Spinal cord (tissue), 10 donors: Measurements from ENCODE around the gene TMEM62. TPM values are rescaled to one million over a fixed set of nuclear protein-coding genes. Genes with fewer than 3 reads are reported as not detected.
"Not testable (repeated sequence)": the region's sequence is repeated elsewhere in the genome, so short reads cannot be mapped to it uniquely, and the experiment has no call there.

Source experiments
- DNase-seq, 6 donors: peaks; one replicate each; pipeline versions ENCODE4 v3.0.0 to v3.0.0-alpha.2; 2013 to 2015; ENCODE audit warnings: low spot score in 6 of 6, low read depth in 4 of 6
- H3K27ac ChIP-seq: one replicate; pipeline ENCODE4 v1.5.1; 2013; ENCODE audit warnings: low read depth, low read length, control low read depth
- H3K27me3 ChIP-seq: one replicate; pipeline ENCODE4 v1.6.1; 2013; ENCODE audit warnings: low read length; ENCODE audit not compliant: control insufficient read depth, insufficient read depth
- H3K36me3 ChIP-seq: one replicate; pipeline ENCODE4 v1.6.1; 2013; ENCODE audit warnings: low read length; ENCODE audit not compliant: control insufficient read depth, insufficient read depth
- H3K4me1 ChIP-seq: one replicate; pipeline ENCODE4 v1.6.1; 2013; ENCODE audit warnings: low read length; ENCODE audit not compliant: control insufficient read depth, insufficient read depth
- H3K4me3 ChIP-seq: one replicate; pipeline ENCODE4 v1.5.1; 2013; ENCODE audit warnings: low read depth, low read length, control low read depth
- H3K9me3 ChIP-seq: one replicate; pipeline ENCODE4 v1.6.1; 2013; ENCODE audit warnings: low read length; ENCODE audit not compliant: control insufficient read depth, insufficient read depth
- WGBS: methylation state at CpG from one replicate; pipeline ENCODE4 v1.1.5; 2013; ENCODE audit warnings: missing lambda C conversion rate; ENCODE audit not compliant: insufficient coverage; 5-methylcytosine and 5-hydroxymethylcytosine counted together
- polyA plus RNA-seq, 2 donors: library from polyadenylated mRNA; unstranded; fragments of 120-200 nt; gene quantifications; one replicate each; pipeline ENCODE4 v1.2.1, GENCODE V29; 2013; ENCODE audit not compliant: insufficient read length in 2 of 2
- total RNA-seq, 2 donors: library from RNA; depleted of rRNA in 1 of 2; stranded (reverse); fragments of 120-200 nt in 1 of 2; fragments of >200 nt in 1 of 2; gene quantifications; one replicate each; pipeline versions ENCODE4 v1.2.3 to v1.2.4, GENCODE V29; 2013 to 2014
- donor health status: healthy.

The TMEM62 gene
- total and polyA plus RNA-seq, 4 donors, result 14.8 to 28.3 (median 25.2) TPM

DNA sequence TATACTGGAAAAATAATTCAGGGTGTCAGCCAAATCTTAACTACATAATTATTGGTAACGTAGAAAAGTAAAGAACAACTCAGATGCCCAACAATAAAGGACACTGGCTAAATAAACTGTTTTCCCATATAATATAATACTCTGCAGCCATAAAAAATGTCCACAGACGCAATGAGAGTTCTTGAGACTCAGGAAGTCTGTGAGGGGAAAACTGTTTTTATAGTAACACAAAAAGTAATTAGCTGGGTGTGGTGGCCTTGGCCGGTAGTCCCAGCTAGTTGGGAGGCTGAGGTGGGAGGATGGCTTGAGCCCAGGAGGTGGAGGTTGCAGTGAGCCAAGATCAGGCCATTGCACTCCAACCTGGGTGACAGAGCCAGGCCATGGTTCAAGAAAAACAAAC lies 22.0 kb upstream of the TMEM62 start:
- DNase-seq, result no peak
- Histone ChIP-seq H3K9me3 (no peaks in the 10 kb centered on the region), H3K27me3 (no peaks in the 10 kb centered on the region), H3K27ac (no peak overlapping the region), H3K4me1 (no peaks in the 10 kb centered on the region), H3K4me3 (no peak overlapping the region), H3K36me3 (no peaks in the 10 kb centered on the region)
- WGBS, result 73% methylated on average over 2 of the region's 3 CpGs

DNA sequence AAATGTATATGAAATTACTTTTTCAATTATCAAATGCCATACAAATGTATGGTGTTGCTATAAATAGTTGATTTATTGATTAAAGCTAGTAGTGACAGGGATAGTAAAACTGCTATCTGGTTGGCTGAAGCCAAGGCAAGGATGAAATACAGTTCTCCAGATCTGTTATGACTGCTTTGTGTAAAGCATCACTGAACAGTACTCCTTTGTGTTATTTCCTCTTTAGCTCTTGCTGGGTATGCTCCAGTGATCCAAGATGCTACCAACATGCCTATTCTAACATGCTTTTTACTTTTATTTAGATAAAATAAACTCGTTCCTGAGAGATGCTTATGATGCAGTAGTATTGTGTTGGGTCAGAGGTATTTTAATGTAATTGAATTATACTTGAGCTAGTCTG lies 15.1 kb upstream of the TMEM62 start:
- H3K27ac ChIP-seq, result no peak overlapping the region
- WGBS, result no CpG with 5 or more reads among the region's 1 CpG
- DNase-seq, result no peak
- H3K4me1 ChIP-seq, result peaks cover 8% of the 10 kb centered on the region
- peaks cover 5% of the 10 kb centered on the region for H3K27me3 ChIP-seq
- no peaks in the 10 kb centered on the region for H3K9me3 ChIP-seq
- no peak overlapping the region for H3K4me3 ChIP-seq
- no peaks in the 10 kb centered on the region for H3K36me3 ChIP-seq

DNA sequence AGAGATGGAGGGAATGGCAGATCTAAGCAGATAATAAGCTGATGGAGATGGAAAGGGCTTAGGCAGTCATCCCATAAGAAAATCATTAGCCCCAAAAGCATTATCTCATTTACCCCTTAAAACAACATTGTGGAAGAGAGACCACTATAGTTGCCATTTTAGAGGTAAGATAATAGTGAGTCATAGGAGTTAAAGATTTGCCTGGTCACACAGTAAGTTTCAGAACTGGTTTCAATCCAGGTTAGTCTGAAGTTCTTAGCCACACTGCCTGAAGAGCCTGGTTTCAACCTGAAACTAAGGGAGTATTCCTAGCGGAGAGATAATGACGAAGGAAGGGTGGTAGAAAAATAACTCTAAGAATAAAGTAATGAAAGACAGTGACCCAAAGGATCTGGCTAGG lies 14.6 kb upstream of the TMEM62 start:
- H3K27me3 ChIP-seq, result peaks cover 5% of the 10 kb centered on the region
- H3K4me1 ChIP-seq, result peaks cover 8% of the 10 kb centered on the region
- no peaks in the 10 kb centered on the region for H3K36me3 ChIP-seq
- no peak overlapping the region for H3K27ac ChIP-seq
- no peak for DNase-seq
- no peaks in the 10 kb centered on the region for H3K9me3 ChIP-seq
- H3K4me3 ChIP-seq, result no peak overlapping the region
- WGBS, result no CpG with 5 or more reads among the region's 2 CpGs

DNA sequence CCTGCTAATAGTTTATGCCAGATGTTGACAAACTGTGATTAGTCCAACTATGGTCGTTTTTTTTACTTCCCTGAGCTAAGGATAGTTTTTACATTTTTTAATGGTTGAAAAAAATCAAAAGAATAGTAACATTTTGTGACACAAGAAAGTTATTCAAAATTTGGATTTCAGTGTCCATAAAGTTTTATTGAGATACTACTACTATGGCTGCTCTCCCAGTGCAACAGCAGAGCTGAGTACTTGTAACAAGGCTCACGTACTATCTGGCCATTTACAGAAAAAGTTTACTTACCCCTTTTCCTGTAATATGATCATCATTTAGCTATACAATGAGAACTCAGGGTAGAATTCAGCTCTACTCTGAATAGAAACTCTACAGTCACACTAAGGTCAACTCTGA lies 11.5 kb upstream of the TMEM62 start:
- no peak overlapping the region for H3K4me3 ChIP-seq
- no peaks in the 10 kb centered on the region for H3K36me3 ChIP-seq
- H3K27ac ChIP-seq, result no peak overlapping the region
- no peak for DNase-seq
- peaks cover 8% of the 10 kb centered on the region for H3K4me1 ChIP-seq
- H3K9me3 ChIP-seq, result no peaks in the 10 kb centered on the region
- WGBS, result no CpG with 5 or more reads among the region's 2 CpGs
- H3K27me3 ChIP-seq, result peaks cover 5% of the 10 kb centered on the region

DNA sequence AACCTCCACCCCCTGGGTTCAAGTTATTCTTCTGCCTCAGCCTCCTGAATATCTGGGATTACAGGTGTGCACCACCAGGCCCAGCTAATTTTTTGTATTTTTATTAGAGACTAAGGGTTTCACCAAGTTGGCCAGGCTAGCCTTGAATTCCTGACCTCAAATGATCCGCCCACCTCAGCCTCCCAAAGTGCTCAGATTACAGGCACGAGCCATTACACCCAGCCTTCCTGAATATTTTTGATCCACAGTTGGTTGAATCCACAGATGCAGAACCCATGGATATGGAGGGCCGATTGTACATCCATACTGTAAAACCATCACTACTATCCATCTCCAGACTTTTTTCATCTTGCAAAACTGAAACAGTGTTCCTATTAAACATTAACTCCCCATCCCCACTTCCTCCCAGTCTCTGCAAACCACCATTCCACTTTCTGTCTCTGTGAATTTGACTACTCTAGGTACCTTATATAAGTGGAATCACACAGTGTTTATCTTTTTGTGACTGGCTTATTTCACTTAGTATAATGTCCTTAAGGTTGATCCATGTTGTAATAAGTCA lies 8.2 kb upstream of the TMEM62 start:
- WGBS, result 76% methylated on average over 3 of the region's 3 CpGs
- H3K4me1 ChIP-seq, result peaks cover 8% of the 10 kb centered on the region

DNA sequence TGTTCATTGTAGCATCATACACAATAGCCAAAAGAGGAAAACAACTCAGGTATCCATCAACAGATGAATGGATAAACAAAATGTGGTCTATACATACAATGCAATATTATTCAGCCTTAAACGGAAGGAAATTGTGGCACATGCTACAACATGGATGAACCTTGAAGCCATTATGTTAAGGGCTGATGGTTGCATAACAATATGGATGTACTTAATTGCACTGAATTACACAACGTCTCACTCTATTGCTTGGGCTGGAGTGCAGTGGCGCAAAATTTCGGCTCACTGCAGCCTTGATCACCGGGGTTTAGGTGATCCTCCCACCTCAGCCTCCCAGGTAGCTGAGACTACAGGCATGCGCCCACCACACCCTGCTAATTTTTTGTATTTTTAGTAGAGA lies 7.0 kb upstream of the TMEM62 start:
- Histone ChIP-seq H3K36me3 (no peaks in the 10 kb centered on the region), H3K9me3 (no peaks in the 10 kb centered on the region), H3K4me3 (no peak overlapping the region), H3K27ac (no peak overlapping the region), H3K27me3 (no peaks in the 10 kb centered on the region), H3K4me1 (peaks cover 8% of the 10 kb centered on the region)
- DNase-seq, result no peak
- 93% methylated on average over 4 of the region's 6 CpGs for WGBS

More for the DNA sequence above, 8.2 kb upstream of the TMEM62 start:
- DNase-seq, result no peak
- Histone ChIP-seq H3K4me3 (no peak overlapping the region), H3K27me3 (peaks cover 3% of the 10 kb centered on the region), H3K9me3 (no peaks in the 10 kb centered on the region), H3K27ac (no peak overlapping the region), H3K36me3 (no peaks in the 10 kb centered on the region)

DNA sequence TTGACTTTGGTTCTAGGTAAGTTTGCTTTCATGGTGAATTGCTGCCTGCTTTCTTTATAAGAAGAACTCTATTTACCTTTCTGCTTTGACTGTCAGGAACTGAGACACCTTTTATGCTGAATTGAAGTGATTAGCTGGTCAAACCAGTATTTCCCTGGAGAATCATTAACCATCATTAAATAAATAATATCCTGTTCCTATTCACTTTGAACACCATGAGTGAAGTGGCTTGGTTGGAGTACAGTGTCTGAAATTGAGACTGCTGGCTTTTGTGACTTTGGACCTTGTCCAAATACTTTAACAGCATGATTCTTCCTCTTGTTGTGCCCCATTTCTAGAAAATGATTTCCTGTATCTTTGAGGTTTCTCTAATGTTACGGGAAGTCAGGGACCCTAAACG lies 5.6 kb upstream of the TMEM62 start:
- Histone ChIP-seq H3K27ac (no peak overlapping the region), H3K36me3 (no peaks in the 10 kb centered on the region), H3K4me3 (no peak overlapping the region), H3K9me3 (no peaks in the 10 kb centered on the region), H3K4me1 (peaks cover 6% of the 10 kb centered on the region), H3K27me3 (no peaks in the 10 kb centered on the region)
- DNase-seq, result no peak
- WGBS, result no CpG with 5 or more reads among the region's 2 CpGs

DNA sequence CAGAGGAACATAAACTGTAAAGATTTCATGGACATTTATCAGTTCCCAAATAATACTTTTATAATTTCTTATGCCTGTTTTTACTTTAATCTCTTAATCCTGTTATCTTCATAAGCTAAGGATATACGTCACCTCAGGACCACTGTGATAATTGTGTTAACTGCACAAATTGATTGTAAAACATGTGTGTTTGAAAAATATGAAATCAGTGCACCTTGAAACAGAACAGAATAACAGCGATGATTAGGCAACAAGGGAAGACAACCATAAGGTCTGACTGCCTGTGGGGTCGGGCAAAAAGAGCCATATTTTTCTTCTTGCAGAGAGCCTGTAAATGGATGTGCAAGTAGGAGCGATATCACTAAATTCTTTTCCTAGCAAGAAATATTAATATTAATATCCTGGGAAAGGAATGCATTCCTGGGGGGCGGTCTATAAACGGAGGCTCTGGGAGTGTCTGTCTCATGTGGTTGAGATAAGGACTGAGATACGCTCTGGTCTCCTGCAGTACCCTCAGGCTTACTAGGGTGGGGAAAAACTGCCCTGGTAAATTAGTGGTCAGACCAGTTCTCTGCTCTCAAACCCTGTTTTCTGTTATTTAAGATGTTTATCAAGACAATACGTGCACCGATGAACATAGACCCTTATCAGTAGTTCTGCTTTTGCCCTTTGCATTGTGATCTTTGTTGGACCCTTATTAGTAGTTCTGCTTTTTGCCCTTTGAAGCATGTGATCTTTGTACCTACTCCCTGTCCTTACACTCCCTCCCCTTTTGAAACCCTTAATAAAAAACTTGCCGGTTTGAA lies 5.0 kb upstream of the TMEM62 start:
- H3K4me3 ChIP-seq, H3K27ac ChIP-seq, H3K36me3 ChIP-seq, H3K27me3 ChIP-seq, DNase-seq, H3K9me3 ChIP-seq, H3K4me1 ChIP-seq: not testable (repeated sequence)
- WGBS, result 89% methylated on average over 3 of the region's 10 CpGs

DNA sequence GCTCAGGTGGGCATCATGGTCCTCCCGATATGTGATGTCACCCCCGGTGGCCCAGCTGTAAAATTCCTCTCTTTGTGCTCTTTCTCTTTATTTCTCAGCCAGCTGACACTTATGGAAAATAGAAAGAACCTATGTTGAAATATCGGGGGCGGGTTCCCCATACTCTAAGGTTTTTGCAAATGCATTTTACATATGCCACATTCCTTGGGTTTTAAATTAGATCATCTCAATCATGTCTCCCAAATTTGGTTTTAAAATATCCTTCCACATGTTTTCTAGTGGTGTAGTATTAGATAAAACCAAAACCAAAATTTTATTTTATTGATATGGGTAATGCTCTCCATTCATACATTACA lies 4.4 kb upstream of the TMEM62 start:
- Histone ChIP-seq H3K4me1 (peaks cover 8% of the 10 kb centered on the region), H3K27me3 (no peaks in the 10 kb centered on the region), H3K36me3 (no peaks in the 10 kb centered on the region), H3K27ac (no peak overlapping the region), H3K9me3 (no peaks in the 10 kb centered on the region), H3K4me3 (no peak overlapping the region)
- no CpG with 5 or more reads among the region's 4 CpGs for WGBS
- no peak for DNase-seq

DNA sequence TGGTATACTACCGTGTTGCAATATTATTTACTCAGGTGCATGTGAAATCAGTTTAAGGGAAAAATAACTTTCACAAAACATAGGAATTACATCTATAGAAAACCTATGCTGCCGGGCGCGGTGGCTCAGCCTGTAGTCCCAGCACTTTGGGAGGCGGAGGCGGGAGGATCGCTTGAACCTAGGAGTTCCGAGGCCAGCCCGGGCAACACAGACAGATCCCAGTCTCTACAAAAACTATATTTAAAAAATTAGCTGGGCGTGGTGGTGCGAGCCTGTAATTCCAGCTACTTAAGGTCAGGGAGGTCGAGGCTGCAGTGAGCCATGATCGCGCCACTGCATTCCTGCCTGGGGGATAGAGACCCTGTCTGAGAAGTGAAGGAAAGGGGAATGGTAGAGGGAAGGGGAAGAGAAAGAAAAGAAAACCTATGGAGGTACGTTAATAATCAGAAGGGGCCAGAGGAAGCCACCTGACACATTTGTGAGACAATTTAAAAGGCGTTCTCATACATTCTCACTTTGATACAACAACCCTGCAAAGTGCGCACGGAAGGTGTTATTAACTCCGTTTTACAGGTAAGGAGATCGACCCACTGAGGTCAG lies 456 bp upstream of the TMEM62 start:
- H3K9me3 ChIP-seq, result no peaks in the 10 kb centered on the region
- WGBS, result 30% methylated on average over 12 of the region's 20 CpGs
- peaks cover 11% of the 10 kb centered on the region for H3K4me1 ChIP-seq
- H3K27me3 ChIP-seq, result no peaks in the 10 kb centered on the region
- no peak overlapping the region for H3K27ac ChIP-seq
- H3K36me3 ChIP-seq, result peaks cover 13% of the 10 kb centered on the region
- DNase-seq, result no peak
- H3K4me3 ChIP-seq, result peak overlapping the region; percentile 66
